Stimulated activated CD8-positive, alpha-beta memory T cell treated with anti-CD3 and anti-CD28 coated beads, Interleukin-4, amount 100 ng/mL, for 48 hours (primary cell): ENCODE results near the gene ADORA2A.
A peak's percentile ranks its signal among the peaks of the same experiment; 100 is the strongest.

Source experiments
- DNase-seq: peaks from one replicate; pipeline ENCODE4 v3.0.0-alpha.2; 2020

The ADORA2A gene

GRCh38 chr22:24419475-24419850, 7.9 kb upstream of the ADORA2A start:
- DNase-seq: no peak

GRCh38 chr22:24420072-24420976, 7.1 kb upstream of the ADORA2A start:
- DNase-seq: no peak

GRCh38 chr22:24420977-24421343, 6.4 kb upstream of the ADORA2A start:
- DNase-seq: no peak

GRCh38 chr22:24421428-24421931, 5.9 kb upstream of the ADORA2A start:
- DNase-seq: no peak

- DNase-seq: no peak
Measured at GRCh38 chr22:24422102-24422665, 5.2 kb upstream of the ADORA2A start.

- peak; percentile 86 for DNase-seq
Measured at GRCh38 chr22:24423519-24424000, 3.8 kb upstream of the ADORA2A start.

GRCh38 chr22:24424001-24424900, 3.1 kb upstream of the ADORA2A start:
- DNase-seq: peak; percentile 62

- no peak for DNase-seq
Measured at GRCh38 chr22:24424901-24425775, 2.3 kb upstream of the ADORA2A start.

- DNase-seq: no peak
Measured at GRCh38 chr22:24426436-24426835, 963 bp upstream of the ADORA2A start.

- DNase-seq: no peak
Measured at GRCh38 chr22:24426851-24427499, 424 bp upstream of the ADORA2A start.

- DNase-seq: no peak
Measured at GRCh38 chr22:24428751-24429410, 1.5 kb downstream of the ADORA2A start.

- DNase-seq: peak; percentile 81
Measured at GRCh38 chr22:24429411-24430365, 2.3 kb downstream of the ADORA2A start.

GRCh38 chr22:24430431-24431308, 3.3 kb downstream of the ADORA2A start:
- no peak for DNase-seq

- no peak for DNase-seq
Measured at GRCh38 chr22:24431309-24432034, 4.1 kb downstream of the ADORA2A start.

GRCh38 chr22:24432059-24432853, 4.9 kb downstream of the ADORA2A start:
- DNase-seq: peak; percentile 70

- no peak for DNase-seq
Measured at GRCh38 chr22:24433001-24433827, 5.8 kb downstream of the ADORA2A start.
